Measurements from ENCODE around the gene C6orf52.

DNA sequence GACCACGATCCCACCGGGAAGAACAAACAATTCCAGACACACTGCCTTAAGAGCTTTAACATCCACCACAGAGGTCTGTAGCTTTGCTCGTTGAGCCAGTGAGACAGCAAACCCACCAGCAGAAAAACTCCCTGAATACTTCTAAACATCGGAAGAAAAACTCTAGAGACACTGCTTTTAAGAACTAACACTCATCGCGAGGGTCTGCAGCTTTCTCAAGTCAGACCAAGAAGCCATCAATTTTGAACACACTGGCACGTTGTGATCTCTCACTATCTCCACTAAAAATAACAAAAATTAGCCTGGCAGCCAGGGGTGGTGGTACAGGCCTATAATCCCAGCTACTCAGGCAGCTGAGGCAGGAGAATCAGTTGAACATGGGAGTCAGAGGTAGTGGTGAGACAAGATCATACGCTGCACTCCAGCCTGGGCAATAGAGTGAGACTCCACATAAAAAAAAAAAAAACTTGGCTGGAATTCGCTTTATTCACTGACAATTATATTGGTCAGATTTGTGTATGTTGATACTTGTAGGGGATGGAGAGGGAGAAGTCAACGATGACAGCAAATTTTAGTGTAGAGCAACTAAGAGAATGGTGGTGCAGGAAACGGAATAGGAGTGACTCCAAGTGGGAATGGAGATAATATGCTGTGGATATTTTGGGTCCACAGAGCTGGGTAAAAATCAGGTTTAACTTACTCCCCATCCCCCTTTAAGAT is 27.6 kb upstream of the C6orf52 start:
- TF ChIP-seq, protein P1, sequence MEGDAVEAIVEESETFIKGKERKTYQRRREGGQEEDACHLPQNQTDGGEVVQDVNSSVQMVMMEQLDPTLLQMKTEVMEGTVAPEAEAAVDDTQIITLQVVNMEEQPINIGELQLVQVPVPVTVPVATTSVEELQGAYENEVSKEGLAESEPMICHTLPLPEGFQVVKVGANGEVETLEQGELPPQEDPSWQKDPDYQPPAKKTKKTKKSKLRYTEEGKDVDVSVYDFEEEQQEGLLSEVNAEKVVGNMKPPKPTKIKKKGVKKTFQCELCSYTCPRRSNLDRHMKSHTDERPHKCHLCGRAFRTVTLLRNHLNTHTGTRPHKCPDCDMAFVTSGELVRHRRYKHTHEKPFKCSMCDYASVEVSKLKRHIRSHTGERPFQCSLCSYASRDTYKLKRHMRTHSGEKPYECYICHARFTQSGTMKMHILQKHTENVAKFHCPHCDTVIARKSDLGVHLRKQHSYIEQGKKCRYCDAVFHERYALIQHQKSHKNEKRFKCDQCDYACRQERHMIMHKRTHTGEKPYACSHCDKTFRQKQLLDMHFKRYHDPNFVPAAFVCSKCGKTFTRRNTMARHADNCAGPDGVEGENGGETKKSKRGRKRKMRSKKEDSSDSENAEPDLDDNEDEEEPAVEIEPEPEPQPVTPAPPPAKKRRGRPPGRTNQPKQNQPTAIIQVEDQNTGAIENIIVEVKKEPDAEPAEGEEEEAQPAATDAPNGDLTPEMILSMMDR (tag by site-specific recombination; IDR thresholded peaks at IDR 0.05), result no peak
- no peak for TF ChIP-seq ZNF274 (IDR thresholded peaks at IDR 0.05; ENCODE audit: low read length)
- no peak for TF ChIP-seq ZNF274 (tag by site-specific recombination; IDR thresholded peaks at IDR 0.05; ENCODE audit: borderline replicate concordance)
- TF ChIP-seq, protein P2, sequence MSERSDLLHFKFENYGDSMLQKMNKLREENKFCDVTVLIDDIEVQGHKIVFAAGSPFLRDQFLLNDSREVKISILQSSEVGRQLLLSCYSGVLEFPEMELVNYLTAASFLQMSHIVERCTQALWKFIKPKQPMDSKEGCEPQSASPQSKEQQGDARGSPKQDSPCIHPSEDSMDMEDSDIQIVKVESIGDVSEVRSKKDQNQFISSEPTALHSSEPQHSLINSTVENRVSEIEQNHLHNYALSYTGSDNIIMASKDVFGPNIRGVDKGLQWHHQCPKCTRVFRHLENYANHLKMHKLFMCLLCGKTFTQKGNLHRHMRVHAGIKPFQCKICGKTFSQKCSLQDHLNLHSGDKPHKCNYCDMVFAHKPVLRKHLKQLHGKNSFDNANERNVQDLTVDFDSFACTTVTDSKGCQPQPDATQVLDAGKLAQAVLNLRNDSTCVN (tag by site-specific recombination; optimal IDR thresholded peaks at IDR 0.05), result no peak
- TF ChIP-seq, protein P3, sequence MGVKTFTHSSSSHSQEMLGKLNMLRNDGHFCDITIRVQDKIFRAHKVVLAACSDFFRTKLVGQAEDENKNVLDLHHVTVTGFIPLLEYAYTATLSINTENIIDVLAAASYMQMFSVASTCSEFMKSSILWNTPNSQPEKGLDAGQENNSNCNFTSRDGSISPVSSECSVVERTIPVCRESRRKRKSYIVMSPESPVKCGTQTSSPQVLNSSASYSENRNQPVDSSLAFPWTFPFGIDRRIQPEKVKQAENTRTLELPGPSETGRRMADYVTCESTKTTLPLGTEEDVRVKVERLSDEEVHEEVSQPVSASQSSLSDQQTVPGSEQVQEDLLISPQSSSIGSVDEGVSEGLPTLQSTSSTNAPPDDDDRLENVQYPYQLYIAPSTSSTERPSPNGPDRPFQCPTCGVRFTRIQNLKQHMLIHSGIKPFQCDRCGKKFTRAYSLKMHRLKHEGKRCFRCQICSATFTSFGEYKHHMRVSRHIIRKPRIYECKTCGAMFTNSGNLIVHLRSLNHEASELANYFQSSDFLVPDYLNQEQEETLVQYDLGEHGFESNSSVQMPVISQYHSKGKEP (tag by site-specific recombination; IDR thresholded peaks at IDR 0.05), result no peak
- TF ChIP-seq, protein P4, sequence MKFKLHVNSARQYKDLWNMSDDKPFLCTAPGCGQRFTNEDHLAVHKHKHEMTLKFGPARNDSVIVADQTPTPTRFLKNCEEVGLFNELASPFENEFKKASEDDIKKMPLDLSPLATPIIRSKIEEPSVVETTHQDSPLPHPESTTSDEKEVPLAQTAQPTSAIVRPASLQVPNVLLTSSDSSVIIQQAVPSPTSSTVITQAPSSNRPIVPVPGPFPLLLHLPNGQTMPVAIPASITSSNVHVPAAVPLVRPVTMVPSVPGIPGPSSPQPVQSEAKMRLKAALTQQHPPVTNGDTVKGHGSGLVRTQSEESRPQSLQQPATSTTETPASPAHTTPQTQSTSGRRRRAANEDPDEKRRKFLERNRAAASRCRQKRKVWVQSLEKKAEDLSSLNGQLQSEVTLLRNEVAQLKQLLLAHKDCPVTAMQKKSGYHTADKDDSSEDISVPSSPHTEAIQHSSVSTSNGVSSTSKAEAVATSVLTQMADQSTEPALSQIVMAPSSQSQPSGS (tag by site-specific recombination; IDR thresholded peaks at IDR 0.05; ENCODE audit: low read depth), result no peak
- TF ChIP-seq, protein P5, sequence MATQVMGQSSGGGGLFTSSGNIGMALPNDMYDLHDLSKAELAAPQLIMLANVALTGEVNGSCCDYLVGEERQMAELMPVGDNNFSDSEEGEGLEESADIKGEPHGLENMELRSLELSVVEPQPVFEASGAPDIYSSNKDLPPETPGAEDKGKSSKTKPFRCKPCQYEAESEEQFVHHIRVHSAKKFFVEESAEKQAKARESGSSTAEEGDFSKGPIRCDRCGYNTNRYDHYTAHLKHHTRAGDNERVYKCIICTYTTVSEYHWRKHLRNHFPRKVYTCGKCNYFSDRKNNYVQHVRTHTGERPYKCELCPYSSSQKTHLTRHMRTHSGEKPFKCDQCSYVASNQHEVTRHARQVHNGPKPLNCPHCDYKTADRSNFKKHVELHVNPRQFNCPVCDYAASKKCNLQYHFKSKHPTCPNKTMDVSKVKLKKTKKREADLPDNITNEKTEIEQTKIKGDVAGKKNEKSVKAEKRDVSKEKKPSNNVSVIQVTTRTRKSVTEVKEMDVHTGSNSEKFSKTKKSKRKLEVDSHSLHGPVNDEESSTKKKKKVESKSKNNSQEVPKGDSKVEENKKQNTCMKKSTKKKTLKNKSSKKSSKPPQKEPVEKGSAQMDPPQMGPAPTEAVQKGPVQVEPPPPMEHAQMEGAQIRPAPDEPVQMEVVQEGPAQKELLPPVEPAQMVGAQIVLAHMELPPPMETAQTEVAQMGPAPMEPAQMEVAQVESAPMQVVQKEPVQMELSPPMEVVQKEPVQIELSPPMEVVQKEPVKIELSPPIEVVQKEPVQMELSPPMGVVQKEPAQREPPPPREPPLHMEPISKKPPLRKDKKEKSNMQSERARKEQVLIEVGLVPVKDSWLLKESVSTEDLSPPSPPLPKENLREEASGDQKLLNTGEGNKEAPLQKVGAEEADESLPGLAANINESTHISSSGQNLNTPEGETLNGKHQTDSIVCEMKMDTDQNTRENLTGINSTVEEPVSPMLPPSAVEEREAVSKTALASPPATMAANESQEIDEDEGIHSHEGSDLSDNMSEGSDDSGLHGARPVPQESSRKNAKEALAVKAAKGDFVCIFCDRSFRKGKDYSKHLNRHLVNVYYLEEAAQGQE (tag by site-specific recombination; IDR thresholded peaks at IDR 0.05), result no peak
- TF ChIP-seq, protein P6, sequence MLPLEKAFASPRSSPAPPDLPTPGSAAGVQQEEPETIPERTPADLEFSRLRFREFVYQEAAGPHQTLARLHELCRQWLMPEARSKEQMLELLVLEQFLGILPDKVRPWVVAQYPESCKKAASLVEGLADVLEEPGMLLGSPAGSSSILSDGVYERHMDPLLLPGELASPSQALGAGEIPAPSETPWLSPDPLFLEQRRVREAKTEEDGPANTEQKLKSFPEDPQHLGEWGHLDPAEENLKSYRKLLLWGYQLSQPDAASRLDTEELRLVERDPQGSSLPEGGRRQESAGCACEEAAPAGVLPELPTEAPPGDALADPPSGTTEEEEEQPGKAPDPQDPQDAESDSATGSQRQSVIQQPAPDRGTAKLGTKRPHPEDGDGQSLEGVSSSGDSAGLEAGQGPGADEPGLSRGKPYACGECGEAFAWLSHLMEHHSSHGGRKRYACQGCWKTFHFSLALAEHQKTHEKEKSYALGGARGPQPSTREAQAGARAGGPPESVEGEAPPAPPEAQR (tag by site-specific recombination; IDR thresholded peaks at IDR 0.05), result no peak
- no peak for TF ChIP-seq ZNF530 (tag by site-specific recombination; IDR thresholded peaks at IDR 0.05; ENCODE audit: low read depth)
